HTR-8/SVneo (cell line): Measurements from ENCODE around the gene HAND2.
A peak's percentile ranks its signal among the peaks of the same experiment; 100 is the strongest.

ENCODE experiments used
- DNase-seq: peaks from one replicate; pipeline ENCODE4 v3.0.0; 2011; ENCODE audit warnings: low spot score, mixed read lengths; ENCODE audit not compliant: insufficient read length
- FAIRE-seq: peaks from 2 replicates; lab custom pipeline; 2011; peaks lifted over from hg19 to GRCh38; lab: Jason Lieb, UNC

HAND2 gene

GRCh38 chr4:173529477-173530325 is at the start of gene HAND2:
Gene HAND2, minus strand, starts transcription at chr4:173530229. Its CDS starts 940 bp downstream, at chr4:173529289.
- FAIRE-seq (no peak), DNase-seq (peak; percentile 88)

GRCh38 chr4:173578956-173579355 is 48.9 kb upstream of the HAND2 start:
- DNase-seq (no peak), FAIRE-seq (no peak)

GRCh38 chr4:173577963-173578362 is 47.9 kb upstream of the HAND2 start:
- FAIRE-seq, result no peak
- DNase-seq, result no peak

- no peak for FAIRE-seq
- DNase-seq, result no peak
These were observed 45.6 kb upstream of the HAND2 start for GRCh38 chr4:173575482-173576152.

GRCh38 chr4:173573725-173574124 is 43.7 kb upstream of the HAND2 start:
- no peak for DNase-seq
- no peak for FAIRE-seq

- FAIRE-seq (no peak), DNase-seq (no peak)
These were observed 43.3 kb upstream of the HAND2 start for GRCh38 chr4:173573286-173573685.

- no peak for FAIRE-seq
- no peak for DNase-seq
These were observed 42.6 kb upstream of the HAND2 start for GRCh38 chr4:173572493-173573129.

GRCh38 chr4:173571620-173572019 is 41.6 kb upstream of the HAND2 start:
- FAIRE-seq, result no peak
- no peak for DNase-seq

GRCh38 chr4:173565281-173565680 is 35.3 kb upstream of the HAND2 start:
- FAIRE-seq (no peak), DNase-seq (no peak)

- FAIRE-seq (no peak), DNase-seq (no peak)
These were observed 34.4 kb upstream of the HAND2 start for GRCh38 chr4:173564461-173564860.

- DNase-seq (no peak), FAIRE-seq (no peak)
These were observed 30.9 kb upstream of the HAND2 start for GRCh38 chr4:173560896-173561295.

GRCh38 chr4:173556398-173557131 is 26.5 kb upstream of the HAND2 start:
- DNase-seq (no peak), FAIRE-seq (no peak)

GRCh38 chr4:173547889-173548288 is 17.9 kb upstream of the HAND2 start:
- DNase-seq (no peak), FAIRE-seq (no peak)

GRCh38 chr4:173546776-173547175 is 16.7 kb upstream of the HAND2 start:
- no peak for DNase-seq
- FAIRE-seq, result no peak

- FAIRE-seq, result no peak
These were observed 15.4 kb upstream of the HAND2 start for GRCh38 chr4:173545440-173545839.

GRCh38 chr4:173543266-173543665 is 13.2 kb upstream of the HAND2 start:
- FAIRE-seq (no peak), DNase-seq (no peak)

More at GRCh38 chr4:173545440-173545839, 15.4 kb upstream of the HAND2 start:
- no peak for DNase-seq

GRCh38 chr4:173539986-173540385 is 10.0 kb upstream of the HAND2 start:
- DNase-seq (no peak), FAIRE-seq (no peak)

GRCh38 chr4:173538909-173539445 is 8.9 kb upstream of the HAND2 start:
- no peak for DNase-seq
- FAIRE-seq, result no peak

GRCh38 chr4:173538148-173538908 is 8.3 kb upstream of the HAND2 start:
- DNase-seq (no peak), FAIRE-seq (no peak)
